RWPE1 (cell line): ENCODE measurements around the gene GK2.

Experiments used
- CTCF ChIA-PET: fragments of 350-600 bp; sonication (Branson Sonifier 250); formaldehyde crosslinking; extraction: SDS; loops from one replicate; lab custom pipeline; 2021; lab: Yijun Ruan, JAX
- POLR2A ChIA-PET: fragments of 400-600 bp; formaldehyde crosslinking; extraction: SDS; loops from one replicate; lab custom pipeline; 2020; ENCODE audit warnings: antibody characterized with exemption; ENCODE audit not compliant: low non-redundant PET; lab: Yijun Ruan, JAX
- DNase-seq: peaks from one replicate; pipeline ENCODE4 v3.0.0; 2012; ENCODE audit warnings: low spot score
- H3K27ac ChIP-seq: fragments of 450-650 bp; 2 replicates; pipeline ENCODE4 v1.5.1; 2017
- CTCF ChIP-seq: fragments of 450-650 bp; conservative IDR thresholded peaks from 2 replicates; pipeline ENCODE4 v1.5.1; 2017; ENCODE audit warnings: low read depth, mild to moderate bottlenecking

GK2 gene

GRCh38 chr4:79413886-79414285 lies 5.9 kb upstream of the GK2 start:
- POLR2A ChIA-PET, result no interaction called here
- no peak overlapping the region for H3K27ac ChIP-seq
- CTCF ChIA-PET, result no interaction called here
- TF ChIP-seq CTCF, result no peak
- DNase-seq, result no peak

GRCh38 chr4:79413032-79413885 lies 5.2 kb upstream of the GK2 start:
- no peak for DNase-seq
- ChIA-PET POLR2A (no interaction called here), CTCF (no interaction called here)
- TF ChIP-seq CTCF, result no peak
- H3K27ac ChIP-seq, result no peak overlapping the region

DNA sequence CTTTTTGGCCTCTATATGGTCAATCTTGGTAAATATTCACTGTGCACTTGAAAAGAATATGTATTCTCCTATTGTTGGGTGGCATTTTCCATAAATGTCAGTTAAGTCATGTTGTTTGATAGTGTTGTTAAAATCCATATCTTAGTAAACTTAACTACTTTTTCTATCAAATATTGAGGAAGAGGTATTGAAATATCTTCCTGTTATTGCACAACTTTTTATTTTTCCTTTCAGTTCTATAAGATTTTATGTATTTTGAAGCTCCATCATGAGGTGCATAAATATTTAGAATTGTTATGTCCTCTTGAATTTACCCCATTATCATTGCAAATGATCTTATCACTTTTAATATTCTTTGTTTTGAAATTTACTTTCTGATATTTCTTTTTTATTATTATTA lies 3.4 kb downstream of the GK2 start:
- H3K27ac ChIP-seq, result no peak overlapping the region
- no peak for TF ChIP-seq CTCF
- ChIA-PET CTCF (no interaction called here), POLR2A (no interaction called here)
- no peak for DNase-seq

- TF ChIP-seq CTCF, result no peak
- ChIA-PET POLR2A (no interaction called here), CTCF (no interaction called here)
- no peak overlapping the region for H3K27ac ChIP-seq
- no peak for DNase-seq
Measured at GRCh38 chr4:79403356-79403755, 4.7 kb downstream of the GK2 start.

DNA sequence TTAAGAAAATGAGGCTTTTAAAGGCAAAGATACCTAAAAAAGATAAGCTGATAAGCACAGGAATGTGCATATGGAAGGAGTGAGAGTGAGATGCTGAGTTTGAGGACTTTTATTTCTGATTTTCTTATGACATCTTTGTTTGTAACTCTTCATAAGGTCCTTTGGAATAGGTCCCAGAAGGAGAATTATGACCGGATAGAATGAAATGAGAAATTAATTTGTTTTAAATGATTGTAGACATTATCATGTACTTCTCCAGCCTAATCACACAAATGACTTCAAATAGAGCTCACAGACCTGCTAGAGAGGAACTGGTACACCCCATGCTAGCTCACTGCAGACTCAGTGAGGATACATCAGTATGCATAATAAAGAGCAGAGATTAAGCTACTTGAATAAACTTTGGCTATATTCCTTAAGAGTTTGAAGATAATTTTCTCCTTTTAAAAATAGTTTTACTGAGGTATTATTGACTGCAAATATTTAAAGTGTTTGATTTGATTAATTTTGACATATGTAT lies 5.6 kb downstream of the GK2 start:
- POLR2A ChIA-PET, result no interaction called here
- TF ChIP-seq CTCF, result no peak
- CTCF ChIA-PET, result no interaction called here
- no peak for DNase-seq
- H3K27ac ChIP-seq, result no peak overlapping the region

GRCh38 chr4:79399076-79399475 lies 9.0 kb downstream of the GK2 start:
- ChIA-PET POLR2A (no interaction called here), CTCF (no interaction called here)
- no peak overlapping the region for H3K27ac ChIP-seq
- no peak for TF ChIP-seq CTCF
- no peak for DNase-seq
